KOPT-K1 (cell line): ENCODE results near the gene ZPBP2.
A peak's percentile ranks its signal among the peaks of the same experiment; 100 is the strongest.

Experiments
- H3K27ac ChIP-seq: fragments of 200-600 bp; sonication (generic); 2 replicates; pipeline ENCODE4 v1.5.1; 2016; ENCODE audit warnings: antibody characterized with exemption, mild to moderate bottlenecking, low read depth, low read length; ENCODE audit not compliant: poor library complexity, severe bottlenecking
- H3K36me3 ChIP-seq: fragments of 200-600 bp; sonication (generic); 2 replicates; pipeline ENCODE4 v1.5.1; 2017; ENCODE audit warnings: antibody characterized with exemption, mild to moderate bottlenecking, low read length, moderate library complexity; ENCODE audit not compliant: insufficient read depth
- H3K9me3 ChIP-seq: fragments of 200-600 bp; sonication (generic); 2 replicates; pipeline ENCODE4 v1.5.1; 2017; ENCODE audit warnings: antibody characterized with exemption, low read length, mild to moderate bottlenecking; ENCODE audit not compliant: insufficient read depth, poor library complexity, severe bottlenecking

ZPBP2 gene

GRCh38 chr17:39867880-39868553 is at the start of gene ZPBP2:
TSS of gene ZPBP2 (plus strand) at chr17:39868202. CDS start at chr17:39868355, 153 bp downstream.
- Histone ChIP-seq H3K27ac (no peak within 1 kb of the TSS), H3K36me3 (no peaks in the 10 kb centered on the region), H3K9me3 (peaks cover 10% of the 10 kb centered on the region)

GRCh38 chr17:39818358-39819000 is 49.5 kb upstream of the ZPBP2 start:
- Histone ChIP-seq H3K36me3 (peaks cover under 1% of the 10 kb centered on the region; the same call in 1 of the 2 replicates), H3K27ac (peak overlapping the region; percentile 45)

GRCh38 chr17:39820541-39820940 is 47.5 kb upstream of the ZPBP2 start:
- Histone ChIP-seq H3K36me3 (peaks cover 21% of the 10 kb centered on the region), H3K27ac (no peak overlapping the region), H3K9me3 (peaks cover 32% of the 10 kb centered on the region)

More at GRCh38 chr17:39818358-39819000, 49.5 kb upstream of the ZPBP2 start:
- peaks cover 12% of the 10 kb centered on the region for H3K9me3 ChIP-seq

GRCh38 chr17:39820987-39821386 is 47.0 kb upstream of the ZPBP2 start:
- H3K9me3 ChIP-seq: peaks cover 37% of the 10 kb centered on the region
- peaks cover 24% of the 10 kb centered on the region for H3K36me3 ChIP-seq
- H3K27ac ChIP-seq: no peak overlapping the region

GRCh38 chr17:39822051-39822451 is 46.0 kb upstream of the ZPBP2 start:
- peaks cover 30% of the 10 kb centered on the region for H3K36me3 ChIP-seq

GRCh38 chr17:39823407-39824054 is 44.5 kb upstream of the ZPBP2 start:
- H3K36me3 ChIP-seq: peaks cover 39% of the 10 kb centered on the region
- H3K27ac ChIP-seq: no peak overlapping the region
- H3K9me3 ChIP-seq: peaks cover 40% of the 10 kb centered on the region

More at GRCh38 chr17:39822051-39822451, 46.0 kb upstream of the ZPBP2 start:
- Histone ChIP-seq H3K9me3 (peaks cover 40% of the 10 kb centered on the region), H3K27ac (no peak overlapping the region)

- Histone ChIP-seq H3K9me3 (peaks cover 40% of the 10 kb centered on the region), H3K27ac (no peak overlapping the region), H3K36me3 (peaks cover 39% of the 10 kb centered on the region)
Measured at GRCh38 chr17:39826334-39826733, 41.7 kb upstream of the ZPBP2 start.

- Histone ChIP-seq H3K36me3 (peaks cover 39% of the 10 kb centered on the region), H3K9me3 (peaks cover 29% of the 10 kb centered on the region), H3K27ac (no peak overlapping the region)
Measured at GRCh38 chr17:39828443-39828842, 39.6 kb upstream of the ZPBP2 start.

GRCh38 chr17:39831588-39831987 is 36.4 kb upstream of the ZPBP2 start:
- no peak overlapping the region for H3K27ac ChIP-seq
- H3K36me3 ChIP-seq: peaks cover 13% of the 10 kb centered on the region
- H3K9me3 ChIP-seq: peaks cover 7% of the 10 kb centered on the region

GRCh38 chr17:39834017-39834416 is 34.0 kb upstream of the ZPBP2 start:
- Histone ChIP-seq H3K27ac (no peak overlapping the region), H3K36me3 (no peaks in the 10 kb centered on the region), H3K9me3 (peaks cover 30% of the 10 kb centered on the region)

GRCh38 chr17:39835038-39835786 is 32.8 kb upstream of the ZPBP2 start:
- H3K9me3 ChIP-seq: peaks cover 42% of the 10 kb centered on the region
- H3K27ac ChIP-seq: no peak overlapping the region
- no peaks in the 10 kb centered on the region for H3K36me3 ChIP-seq

GRCh38 chr17:39836117-39836516 is 31.9 kb upstream of the ZPBP2 start:
- H3K27ac ChIP-seq: no peak overlapping the region
- H3K36me3 ChIP-seq: no peaks in the 10 kb centered on the region
- H3K9me3 ChIP-seq: peaks cover 42% of the 10 kb centered on the region

GRCh38 chr17:39838057-39838456 is 29.9 kb upstream of the ZPBP2 start:
- H3K27ac ChIP-seq: no peak overlapping the region
- H3K9me3 ChIP-seq: peaks cover 42% of the 10 kb centered on the region
- no peaks in the 10 kb centered on the region for H3K36me3 ChIP-seq

GRCh38 chr17:39838784-39839183 is 29.2 kb upstream of the ZPBP2 start:
- Histone ChIP-seq H3K27ac (no peak overlapping the region), H3K36me3 (no peaks in the 10 kb centered on the region), H3K9me3 (peaks cover 42% of the 10 kb centered on the region)
